Retinal pigment epithelial cell (primary cell): Measurements from ENCODE around the gene KLHL5.

ENCODE experiments used
- DNase-seq: peaks from one replicate; pipeline ENCODE4 v3.0.0-alpha.2; 2010; ENCODE audit warnings: low read depth
- H3K4me3 ChIP-seq: 2 replicates; pipeline ENCODE4 v1.5.1; 2011; ENCODE audit warnings: mild to moderate bottlenecking, low read length, control low read depth, moderate library complexity
- TF ChIP-seq, protein P1 (sequence below): conservative IDR thresholded peaks from 2 replicates; pipeline ENCODE4 v1.5.1; 2011; ENCODE audit warnings: low read depth, low read length, control low read depth, inconsistent platforms

Gene KLHL5

DNA sequence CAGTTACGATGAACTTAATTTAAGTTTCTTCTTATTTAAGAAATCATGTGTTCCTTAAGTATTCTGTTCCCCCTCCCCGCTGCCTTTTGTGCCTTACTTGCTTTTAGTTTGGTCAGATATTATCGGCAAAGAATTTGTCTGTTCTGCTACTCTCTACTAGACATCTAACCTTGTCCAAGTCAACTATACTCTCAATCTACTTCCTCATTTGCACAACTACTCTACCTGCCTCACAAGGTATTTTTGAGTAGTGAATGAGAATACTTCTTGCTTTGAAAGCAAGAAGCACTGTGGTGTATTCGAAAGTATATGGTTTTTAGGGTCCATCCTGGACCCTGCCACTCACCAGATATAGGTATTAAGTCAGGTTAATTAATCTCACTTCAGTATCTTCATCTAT lies 8.0 kb upstream of the KLHL5 start:
- no peak overlapping the region for H3K4me3 ChIP-seq
- TF ChIP-seq, protein P1, sequence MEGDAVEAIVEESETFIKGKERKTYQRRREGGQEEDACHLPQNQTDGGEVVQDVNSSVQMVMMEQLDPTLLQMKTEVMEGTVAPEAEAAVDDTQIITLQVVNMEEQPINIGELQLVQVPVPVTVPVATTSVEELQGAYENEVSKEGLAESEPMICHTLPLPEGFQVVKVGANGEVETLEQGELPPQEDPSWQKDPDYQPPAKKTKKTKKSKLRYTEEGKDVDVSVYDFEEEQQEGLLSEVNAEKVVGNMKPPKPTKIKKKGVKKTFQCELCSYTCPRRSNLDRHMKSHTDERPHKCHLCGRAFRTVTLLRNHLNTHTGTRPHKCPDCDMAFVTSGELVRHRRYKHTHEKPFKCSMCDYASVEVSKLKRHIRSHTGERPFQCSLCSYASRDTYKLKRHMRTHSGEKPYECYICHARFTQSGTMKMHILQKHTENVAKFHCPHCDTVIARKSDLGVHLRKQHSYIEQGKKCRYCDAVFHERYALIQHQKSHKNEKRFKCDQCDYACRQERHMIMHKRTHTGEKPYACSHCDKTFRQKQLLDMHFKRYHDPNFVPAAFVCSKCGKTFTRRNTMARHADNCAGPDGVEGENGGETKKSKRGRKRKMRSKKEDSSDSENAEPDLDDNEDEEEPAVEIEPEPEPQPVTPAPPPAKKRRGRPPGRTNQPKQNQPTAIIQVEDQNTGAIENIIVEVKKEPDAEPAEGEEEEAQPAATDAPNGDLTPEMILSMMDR: no peak
- no peak for DNase-seq

- TF ChIP-seq, protein P1: no peak
- DNase-seq: no peak
- H3K4me3 ChIP-seq: no peak overlapping the region
Observed at GRCh38 chr4:39054497-39054896, 7.5 kb upstream of the KLHL5 start.

DNA sequence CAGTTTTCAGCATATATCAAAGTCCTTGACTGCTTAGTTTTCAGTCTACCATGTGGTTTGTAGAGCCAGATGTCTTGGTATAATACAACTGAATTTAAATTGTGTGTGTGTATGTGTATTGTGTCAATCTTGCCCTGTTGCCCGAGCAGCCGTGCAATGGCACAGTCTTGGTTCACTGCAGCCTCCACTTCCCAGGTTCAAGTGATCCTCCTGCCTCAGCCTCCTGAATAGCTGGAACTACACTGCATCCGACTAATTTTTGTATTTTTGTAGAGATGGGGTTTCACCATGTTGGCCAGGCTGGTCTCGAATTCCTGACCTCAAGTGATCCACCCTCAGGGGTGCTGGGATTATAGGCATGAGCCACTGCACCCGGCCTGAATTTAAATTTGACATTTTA lies 6.0 kb upstream of the KLHL5 start:
- no peak for DNase-seq
- TF ChIP-seq, protein P1: no peak
- H3K4me3 ChIP-seq: no peak overlapping the region

- DNase-seq: no peak
- TF ChIP-seq, protein P1: no peak
- no peak overlapping the region for H3K4me3 ChIP-seq
Observed at GRCh38 chr4:39061457-39061856, 575 bp upstream of the KLHL5 start.

- TF ChIP-seq, protein P1: no peak
- no peak for DNase-seq
- no peak overlapping the region for H3K4me3 ChIP-seq
Observed at GRCh38 chr4:39062770-39063097, 702 bp downstream of the KLHL5 start.

- no peak overlapping the region for H3K4me3 ChIP-seq
- TF ChIP-seq, protein P1: no peak
- no peak for DNase-seq
Observed at GRCh38 chr4:39063430-39063829, 1.4 kb downstream of the KLHL5 start.

- no peak for DNase-seq
- TF ChIP-seq, protein P1: no peak
- no peak overlapping the region for H3K4me3 ChIP-seq
Observed at GRCh38 chr4:39066371-39066770, 4.3 kb downstream of the KLHL5 start.
